ENCODE measurements around the gene C19orf12.

The C19orf12 gene

GRCh38 chr19:29714953-29715700, at the start of gene C19orf12:
Gene C19orf12, minus strand, starts transcription at chr19:29715261. Its CDS starts 6,848 bp downstream, at chr19:29708413.
- DNase-seq: no peak

GRCh38 chr19:29764361-29764760, 49.3 kb upstream of the C19orf12 start:
- DNase-seq: no peak

GRCh38 chr19:29763196-29763595, 48.1 kb upstream of the C19orf12 start:
- no peak for DNase-seq

GRCh38 chr19:29761575-29762232, 46.6 kb upstream of the C19orf12 start:
- DNase-seq: no peak

GRCh38 chr19:29760752-29761502, 45.9 kb upstream of the C19orf12 start:
- DNase-seq: no peak

GRCh38 chr19:29759359-29759758, 44.3 kb upstream of the C19orf12 start:
- DNase-seq: no peak

GRCh38 chr19:29758863-29759262, 43.8 kb upstream of the C19orf12 start:
- DNase-seq: no peak

GRCh38 chr19:29757551-29757950, 42.5 kb upstream of the C19orf12 start:
- DNase-seq: no peak

GRCh38 chr19:29753934-29754305, 38.9 kb upstream of the C19orf12 start:
- DNase-seq: no peak

GRCh38 chr19:29753190-29753933, 38.3 kb upstream of the C19orf12 start:
- no peak for DNase-seq

GRCh38 chr19:29752450-29753025, 37.5 kb upstream of the C19orf12 start:
- DNase-seq: no peak

- no peak for DNase-seq
Observed at GRCh38 chr19:29751932-29752331, 36.9 kb upstream of the C19orf12 start.

- no peak for DNase-seq
Observed at GRCh38 chr19:29750001-29750400, 34.9 kb upstream of the C19orf12 start.

- no peak for DNase-seq
Observed at GRCh38 chr19:29748996-29749849, 34.2 kb upstream of the C19orf12 start.

GRCh38 chr19:29745253-29745652, 30.2 kb upstream of the C19orf12 start:
- DNase-seq: no peak

GRCh38 chr19:29743681-29744080, 28.6 kb upstream of the C19orf12 start:
- DNase-seq: no peak

- no peak for DNase-seq
Observed at GRCh38 chr19:29741776-29742175, 26.7 kb upstream of the C19orf12 start.

GRCh38 chr19:29741226-29741625, 26.2 kb upstream of the C19orf12 start:
- no peak for DNase-seq

GRCh38 chr19:29737461-29738000, 22.5 kb upstream of the C19orf12 start:
- DNase-seq: no peak

- no peak for DNase-seq
Observed at GRCh38 chr19:29735829-29736228, 20.8 kb upstream of the C19orf12 start.

- DNase-seq: no peak
Observed at GRCh38 chr19:29731331-29731850, 16.3 kb upstream of the C19orf12 start.

Measured in cerebellar nuclear complex (tissue), 1 donor.